Measurements from ENCODE around the gene BST1. TPM values are rescaled to one million over a fixed set of nuclear protein-coding genes. Genes with fewer than 3 reads are reported as not detected.
A peak's percentile ranks its signal among the peaks of the same experiment; 100 is the strongest.

BST1 gene
- total and polyA plus RNA-seq, 3 experiments from 2014 or later: 0.39 to 0.48 (median 0.44) TPM

DNA sequence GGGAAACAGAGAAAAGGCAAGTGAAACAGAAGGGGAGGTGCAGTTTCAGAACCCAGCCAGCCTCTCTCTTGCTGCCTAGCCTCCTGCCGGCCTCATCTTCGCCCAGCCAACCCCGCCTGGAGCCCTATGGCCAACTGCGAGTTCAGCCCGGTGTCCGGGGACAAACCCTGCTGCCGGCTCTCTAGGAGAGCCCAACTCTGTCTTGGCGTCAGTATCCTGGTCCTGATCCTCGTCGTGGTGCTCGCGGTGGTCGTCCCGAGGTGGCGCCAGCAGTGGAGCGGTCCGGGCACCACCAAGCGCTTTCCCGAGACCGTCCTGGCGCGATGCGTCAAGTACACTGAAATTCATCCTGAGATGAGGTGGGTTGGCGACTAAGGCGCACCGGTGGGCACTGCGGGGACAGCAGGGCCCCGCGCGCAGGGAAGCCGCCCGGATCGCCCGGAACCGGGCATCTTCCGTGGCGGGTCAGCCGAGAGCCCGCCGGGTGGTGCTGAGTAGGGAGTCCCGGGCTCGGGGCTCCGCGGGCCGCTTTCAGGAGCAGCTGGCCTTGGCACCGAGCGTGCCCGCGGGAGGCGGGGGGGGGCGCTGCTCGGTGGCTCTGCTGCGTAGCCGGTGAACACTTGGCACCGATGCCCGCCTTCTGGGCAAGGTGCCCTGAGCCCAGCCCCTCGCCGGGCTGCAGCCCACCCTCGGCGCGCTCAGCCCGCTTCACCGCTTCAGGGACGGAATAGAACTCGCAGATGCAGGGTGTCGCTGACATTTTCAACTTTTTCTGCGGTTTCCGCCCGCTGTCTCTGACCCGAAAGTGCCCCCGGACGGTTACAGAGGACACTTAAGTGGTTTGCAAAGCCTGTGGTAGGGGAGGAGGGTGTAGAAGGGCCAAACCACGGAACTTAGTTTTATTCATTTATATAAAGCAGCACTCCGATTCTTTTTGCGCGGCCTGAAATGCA is 75.7 kb downstream of the BST1 start, which contains the start of gene CD38:
Gene CD38 (plus strand): TSS at position 40 of the 953 bp plus-strand sequence. CDS start 87 bp downstream, at position 127.
- H3K27me3 ChIP-seq (ENCODE audit: insufficient read depth, low read length, poor library complexity, severe bottlenecking): no peaks in the 10 kb centered on the region
- no peaks in the 10 kb centered on the region for H3K36me3 ChIP-seq (ENCODE audit: insufficient read depth, low read length)
- ChIA-PET POLR2A (no interaction called here), CTCF (interaction anchor here (1.7 to 2.0 kb wide), 2 partner anchors 22 to 27 kb away, joined by 5 to 6 read pairs; no protein-coding TSS in a partner anchor)
- no peak within 1 kb of the TSS for H3K27ac ChIP-seq (ENCODE audit: low read depth, low read length)
- no peaks in the 10 kb centered on the region for H3K9me3 ChIP-seq (ENCODE audit: low read length)
- Mint-ChIP-seq H3K4me3 (peak within 1 kb of the TSS; percentile 75 to 92 (median 84)), H3K4me1 (peaks cover 34 to 57% (median 44%) of the 10 kb centered on the region in 3 donors), H3K36me3 (no peaks in the 10 kb centered on the region), H3K27me3 (peaks cover 3 to 12% of the 10 kb centered on the region in 2 donors), H3K9me3 (no peaks in the 10 kb centered on the region), H3K27ac (peak within 1 kb of the TSS in 6 of 8 donors; percentile 36 to 84 (median 63))
- DNase-seq: peak; percentile 19 to 65 (median 43)
- peak within 1 kb of the TSS; percentile 58 for H3K4me3 ChIP-seq (ENCODE audit: low read length)
- peaks cover 38% of the 10 kb centered on the region for H3K4me1 ChIP-seq (ENCODE audit: insufficient read depth, low read length)

DNA sequence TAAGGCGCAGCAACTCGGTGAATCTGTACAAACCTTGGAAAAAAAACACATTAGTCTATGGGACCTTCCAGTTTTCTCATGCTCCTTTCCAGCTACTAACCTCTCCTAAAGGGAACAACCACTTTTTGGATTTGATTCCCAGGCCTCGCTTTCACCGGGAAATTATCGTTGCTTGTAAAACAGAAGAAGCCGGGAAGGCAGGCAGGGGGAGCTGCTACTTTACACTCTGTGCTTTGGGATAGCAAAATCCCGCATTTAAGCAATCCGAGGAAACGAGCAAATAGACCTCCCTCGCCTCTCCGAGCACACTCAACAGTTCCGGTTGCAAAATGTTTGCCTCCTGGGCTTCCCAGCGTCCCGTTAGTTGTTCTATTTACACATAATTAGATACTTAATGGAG is 76.4 kb downstream of the BST1 start:
- H3K27me3 ChIP-seq (ENCODE audit: insufficient read depth, low read length, poor library complexity, severe bottlenecking): no peaks in the 10 kb centered on the region
- POLR2A ChIA-PET: interaction anchor here (0.6 kb wide), 1 partner anchor 18 kb away, joined by 12 read pairs; no protein-coding TSS in a partner anchor
- no peaks in the 10 kb centered on the region for H3K36me3 ChIP-seq (ENCODE audit: insufficient read depth, low read length)
- Mint-ChIP-seq H3K4me1 (peaks cover 34 to 57% (median 39%) of the 10 kb centered on the region in 3 donors), H3K27ac (peak overlapping the region in 5 of 8 donors; percentile 3 to 83 (median 25)), H3K27me3 (peaks cover 5 to 7% of the 10 kb centered on the region in 2 donors), H3K9me3 (no peaks in the 10 kb centered on the region), H3K4me3 (peak overlapping the region; percentile 75 to 92 (median 84)), H3K36me3 (no peaks in the 10 kb centered on the region)
- CTCF ChIA-PET: interaction anchor here (1.7 to 2.0 kb wide), 2 partner anchors 23 to 26 kb away, joined by 5 to 6 read pairs; no protein-coding TSS in a partner anchor
- no peaks in the 10 kb centered on the region for H3K9me3 ChIP-seq (ENCODE audit: low read length)
- H3K4me1 ChIP-seq (ENCODE audit: insufficient read depth, low read length): peaks cover 38% of the 10 kb centered on the region
- H3K27ac ChIP-seq (ENCODE audit: low read depth, low read length): no peak overlapping the region
- no peak for DNase-seq
- H3K4me3 ChIP-seq (ENCODE audit: low read length): peak overlapping the region; percentile 58

DNA sequence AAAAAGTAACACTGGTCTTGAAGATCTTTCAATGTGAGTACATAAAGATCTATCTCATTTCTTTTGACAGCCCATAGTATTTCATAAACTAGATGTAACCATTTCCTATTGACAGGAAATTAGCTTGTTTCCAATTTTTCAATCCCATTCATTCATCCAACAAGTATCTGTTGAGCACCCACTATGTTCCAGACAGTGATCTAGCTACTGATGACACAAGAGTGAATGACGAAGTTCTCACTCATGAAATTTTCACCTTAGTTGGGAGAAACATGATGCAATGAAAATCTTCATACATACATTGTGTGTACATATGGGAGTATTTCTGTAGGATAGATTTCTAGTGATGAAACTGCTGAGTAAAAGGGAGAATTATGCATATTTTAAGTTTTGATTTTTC is 76.9 kb downstream of the BST1 start:
- H3K9me3 Mint-ChIP-seq: no peaks in the 10 kb centered on the region
- Histone ChIP-seq H3K36me3 (ENCODE audit: insufficient read depth, low read length) (no peaks in the 10 kb centered on the region), H3K27ac (ENCODE audit: low read depth, low read length) (no peak overlapping the region), H3K27me3 (ENCODE audit: insufficient read depth, low read length, poor library complexity, severe bottlenecking) (no peaks in the 10 kb centered on the region), H3K4me3 (ENCODE audit: low read length) (peak overlapping the region; percentile 58), H3K9me3 (ENCODE audit: low read length) (no peaks in the 10 kb centered on the region), H3K4me1 (ENCODE audit: insufficient read depth, low read length) (peaks cover 38% of the 10 kb centered on the region)
- H3K4me1 Mint-ChIP-seq: peaks cover 34 to 57% (median 39%) of the 10 kb centered on the region in 3 donors
- ChIA-PET CTCF (interaction anchor here (1.7 kb wide), 1 partner anchor 23 kb away, joined by 6 read pairs; no protein-coding TSS in a partner anchor), POLR2A (interaction anchor here (0.6 kb wide), 1 partner anchor 18 kb away, joined by 12 read pairs; no protein-coding TSS in a partner anchor)
- H3K4me3 Mint-ChIP-seq: peak overlapping the region; percentile 75 to 92 (median 84)
- H3K27me3 Mint-ChIP-seq: peaks cover 5 to 7% of the 10 kb centered on the region in 2 donors
- H3K27ac Mint-ChIP-seq: peak overlapping the region in 5 of 8 donors; percentile 3 to 83 (median 21)
- DNase-seq: no peak
- no peaks in the 10 kb centered on the region for H3K36me3 Mint-ChIP-seq

GRCh38 chr4:15781427-15782095 is 78.7 kb downstream of the BST1 start:
- ChIA-PET POLR2A (interaction anchor here (0.6 kb wide), 1 partner anchor 15 kb away, joined by 9 read pairs; no protein-coding TSS in a partner anchor), CTCF (interaction anchor here (0.6 to 2.2 kb wide), 4 partner anchors 23 to 56 kb away, joined by 3 to 12 read pairs (median 5); no protein-coding TSS in a partner anchor)
- Mint-ChIP-seq H3K27me3 (peaks cover 5 to 13% of the 10 kb centered on the region in 2 donors), H3K4me1 (peaks cover 34 to 56% (median 38%) of the 10 kb centered on the region in 3 donors), H3K36me3 (peaks cover 0 to 3% (median 0%) of the 10 kb centered on the region in 3 donors), H3K4me3 (peak overlapping the region in 2 of 7 donors; percentile 14 to 63), H3K9me3 (peaks cover 0 to 2% (median 0%) of the 10 kb centered on the region in 5 donors), H3K27ac (peak overlapping the region in 2 of 8 donors; percentile 20 to 46)
- no peak for DNase-seq
- Histone ChIP-seq H3K4me1 (ENCODE audit: insufficient read depth, low read length) (peaks cover 38% of the 10 kb centered on the region), H3K27me3 (ENCODE audit: insufficient read depth, low read length, poor library complexity, severe bottlenecking) (no peaks in the 10 kb centered on the region), H3K4me3 (ENCODE audit: low read length) (no peak overlapping the region), H3K9me3 (ENCODE audit: low read length) (no peaks in the 10 kb centered on the region), H3K36me3 (ENCODE audit: insufficient read depth, low read length) (no peaks in the 10 kb centered on the region), H3K27ac (ENCODE audit: low read depth, low read length) (no peak overlapping the region)

Other genes with a start within 250 kb of the BST1 start
- not detected for gene CC2D2A, start 233.2 kb upstream of the BST1 start, total RNA-seq
- gene CC2D2A, start 233.2 kb upstream of the BST1 start, polyA plus RNA-seq: 0.14 TPM
- gene FBXL5, start 47.7 kb upstream of the BST1 start, total RNA-seq: 10 to 100 TPM; 25.1 to 27.6 TPM
- gene FBXL5, start 47.7 kb upstream of the BST1 start, polyA plus RNA-seq: 94.5 TPM
- 10 to 100 TPM; 10.0 to 12.7 TPM for gene FAM200B, start 21.2 kb upstream of the BST1 start, total RNA-seq
- gene FAM200B, start 21.2 kb upstream of the BST1 start, polyA plus RNA-seq: 80.7 TPM
- 10 to 100 TPM in 1 of 2 experiments, 1 to 10 TPM in 1; 9.0 to 11.7 TPM for gene CD38, start 75.3 kb downstream of the BST1 start, total RNA-seq
- gene CD38, start 75.3 kb downstream of the BST1 start, polyA plus RNA-seq: 2.1 TPM
- gene FGFBP1, start 235.7 kb downstream of the BST1 start, total RNA-seq: not detected
- not detected for gene FGFBP1, start 235.7 kb downstream of the BST1 start, polyA plus RNA-seq

Measured in CD8-positive, alpha-beta memory T cell (primary cell).